Skeletal muscle tissue (tissue), 4 donors: ENCODE results near the gene DCHS1. TPM values are rescaled to one million over a fixed set of nuclear protein-coding genes. Genes with fewer than 3 reads are reported as not detected.
A peak's percentile ranks its signal among the peaks of the same experiment; 100 is the strongest.

Experiments
- H3K27ac ChIP-seq: one replicate; pipeline ENCODE4 v1.7.0; 2013; ENCODE audit warnings: mild to moderate bottlenecking, low read depth, low read length, inconsistent platforms
- H3K27me3 ChIP-seq, 3 donors: one replicate each; pipeline ENCODE4 v1.7.0; 2013; ENCODE audit warnings: low read length in 3 of 3; ENCODE audit not compliant: control insufficient read depth in 3 of 3, insufficient read depth in 3 of 3
- H3K36me3 ChIP-seq, 3 donors: one replicate each; pipeline ENCODE4 v1.7.0; 2013; ENCODE audit warnings: low read length in 3 of 3; ENCODE audit not compliant: control insufficient read depth in 3 of 3, insufficient read depth in 3 of 3
- H3K4me1 ChIP-seq, 3 donors: one replicate each; pipeline ENCODE4 v1.7.0; 2013; ENCODE audit warnings: low read length in 3 of 3, mild to moderate bottlenecking in 3 of 3; ENCODE audit not compliant: control insufficient read depth in 3 of 3, insufficient read depth in 3 of 3
- H3K4me3 ChIP-seq, 3 donors: one replicate each; pipeline ENCODE4 v1.7.0; 2013; ENCODE audit warnings: low read length in 3 of 3
- H3K9ac ChIP-seq, 3 donors: one replicate each; pipeline ENCODE4 v1.7.0; 2013; ENCODE audit warnings: low read length in 3 of 3, mild to moderate bottlenecking in 3 of 3, moderate library complexity in 2 of 3, low read depth in 1 of 3
- H3K9me3 ChIP-seq, 3 donors: one replicate each; pipeline ENCODE4 v1.7.0; 2013; ENCODE audit warnings: low read length in 3 of 3; ENCODE audit not compliant: control insufficient read depth in 3 of 3
- total RNA-seq: library from RNA; depleted of rRNA; stranded (reverse); fragments of >200 nt; gene quantifications from one replicate; pipeline ENCODE4 v1.2.3, GENCODE V29; 2014
- donor health status: Osteomylitis.

DCHS1 gene
- total RNA-seq, 1 donor from 2014 or later, result 39.1 TPM

DNA sequence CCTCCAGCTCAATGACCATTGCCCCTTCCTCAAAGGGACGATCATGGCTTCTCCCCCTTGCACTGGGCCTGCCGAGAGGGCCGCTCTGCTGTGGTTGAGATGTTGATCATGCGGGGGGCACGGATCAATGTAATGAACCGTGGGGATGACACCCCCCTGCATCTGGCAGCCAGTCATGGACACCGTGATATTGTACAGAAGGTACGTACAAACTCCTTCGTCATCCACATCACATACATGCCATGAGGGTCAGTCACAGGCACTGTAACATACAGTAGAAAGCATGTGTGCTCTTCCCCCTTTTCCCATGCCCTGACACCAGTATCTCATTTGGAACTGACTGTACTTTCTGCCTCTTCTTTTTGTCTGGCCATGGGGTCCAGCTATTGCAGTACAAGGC lies 47.6 kb downstream of the DCHS1 start:
- Histone ChIP-seq H3K4me1 (peaks cover 46 to 78% (median 57%) of the 10 kb centered on the region in 3 donors), H3K9ac (peak overlapping the region in 1 of 3 donors; percentile 18), H3K27me3 (no peaks in the 10 kb centered on the region), H3K9me3 (no peaks in the 10 kb centered on the region), H3K27ac (peak overlapping the region; percentile 96), H3K4me3 (no peak overlapping the region), H3K36me3 (peaks cover 39 to 43% (median 40%) of the 10 kb centered on the region in 3 donors)

DNA sequence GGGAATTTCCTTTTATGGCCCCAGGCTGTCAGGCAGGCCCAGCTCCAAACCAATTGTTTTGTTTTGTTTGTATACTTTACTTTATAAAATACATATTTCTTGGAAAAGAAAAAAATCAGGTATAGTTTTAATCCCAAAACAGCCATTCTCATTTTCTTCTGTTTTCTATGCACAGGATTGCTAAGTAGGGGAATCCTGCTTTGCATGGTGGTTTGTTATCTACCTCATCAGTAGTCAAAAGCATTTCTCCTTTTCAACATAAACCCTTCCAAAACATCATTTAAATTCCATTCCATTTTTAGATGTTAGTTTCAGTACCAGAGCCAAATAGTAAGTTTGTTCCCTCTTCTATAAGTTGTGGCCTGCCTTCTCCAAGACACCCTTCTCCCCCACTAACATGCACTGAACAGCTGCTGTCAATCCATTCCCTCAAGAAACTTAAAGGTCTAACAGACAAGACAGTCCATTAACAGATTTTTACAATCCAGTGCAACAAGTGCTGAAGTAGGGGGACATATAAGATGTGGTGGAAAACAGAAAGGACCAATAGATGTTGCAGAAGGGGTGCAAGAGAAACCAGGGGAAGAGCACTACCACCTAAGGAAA lies 48.3 kb downstream of the DCHS1 start:
- H3K4me3 ChIP-seq, result peak overlapping the region; percentile 30 to 50 (median 33)
- H3K27me3 ChIP-seq, result no peaks in the 10 kb centered on the region
- H3K36me3 ChIP-seq, result peaks cover 39 to 43% (median 40%) of the 10 kb centered on the region in 3 donors
- peaks cover 44 to 76% (median 59%) of the 10 kb centered on the region in 3 donors for H3K4me1 ChIP-seq
- no peaks in the 10 kb centered on the region for H3K9me3 ChIP-seq
- peak overlapping the region; percentile 96 for H3K27ac ChIP-seq
- peak overlapping the region; percentile 47 to 71 (median 67) for H3K9ac ChIP-seq

DNA sequence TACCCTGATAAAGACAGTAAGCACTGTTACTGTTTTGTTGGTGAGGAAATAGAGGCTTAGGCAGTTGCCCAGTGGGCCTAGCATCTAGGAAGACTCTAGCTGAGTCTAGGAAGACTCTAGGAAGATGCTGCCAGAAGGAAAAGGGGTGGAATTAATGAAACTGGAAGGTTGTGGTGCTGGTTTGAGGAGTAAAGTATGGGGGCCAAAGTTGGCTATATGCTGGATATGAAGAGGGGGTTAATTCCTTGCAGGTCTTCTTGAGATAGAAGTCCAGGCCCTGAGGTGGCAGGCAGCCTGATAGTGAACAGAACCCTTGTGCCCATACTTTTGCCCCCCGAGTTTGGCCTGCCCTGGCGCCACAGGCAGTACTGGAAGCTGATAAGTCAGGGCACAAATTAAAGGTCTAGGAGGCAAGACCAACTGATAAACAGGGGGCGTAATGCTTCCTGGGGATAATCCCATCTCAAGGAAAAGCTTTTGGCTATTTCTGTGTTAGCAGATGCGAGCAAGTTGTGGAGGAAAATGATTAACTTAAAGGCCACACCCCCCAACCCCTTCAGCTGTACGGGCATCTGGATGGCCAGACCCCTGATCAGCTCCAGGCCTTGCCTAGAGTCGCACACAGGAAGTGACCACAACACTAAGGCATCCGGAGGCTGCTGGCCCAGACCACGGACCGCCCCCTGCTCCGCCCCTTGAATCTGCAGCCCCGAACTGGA lies 49.0 kb downstream of the DCHS1 start:
- H3K4me3 ChIP-seq, result peak overlapping the region; percentile 50 to 61 (median 57)
- H3K9ac ChIP-seq, result peak overlapping the region; percentile 71 to 73 (median 72)
- H3K36me3 ChIP-seq, result peaks cover 39 to 45% (median 41%) of the 10 kb centered on the region in 3 donors
- H3K27me3 ChIP-seq, result no peaks in the 10 kb centered on the region
- H3K9me3 ChIP-seq, result no peaks in the 10 kb centered on the region
- peaks cover 50 to 81% (median 64%) of the 10 kb centered on the region in 3 donors for H3K4me1 ChIP-seq
- peak overlapping the region; percentile 96 for H3K27ac ChIP-seq

DNA sequence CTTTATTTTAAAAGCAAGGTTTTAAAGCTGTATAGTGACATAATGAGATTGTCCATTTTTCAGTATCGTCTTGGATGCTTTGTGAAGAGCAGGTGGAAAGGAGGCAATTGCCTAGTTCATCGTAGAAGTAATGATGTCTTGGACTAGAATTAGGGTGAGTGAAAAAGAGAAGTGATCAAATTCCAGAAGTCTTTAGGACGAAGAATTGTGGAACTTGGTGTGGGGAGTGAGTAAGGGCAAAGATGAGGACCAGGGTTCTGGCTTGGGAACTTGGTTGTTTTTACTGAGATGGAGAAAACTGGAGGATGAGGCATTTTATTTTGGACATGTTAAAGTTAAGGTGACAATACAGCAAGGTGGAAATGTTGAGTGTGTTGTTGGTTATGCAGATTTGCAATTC lies 50.8 kb downstream of the DCHS1 start:
- peaks cover 40 to 46% (median 43%) of the 10 kb centered on the region in 3 donors for H3K36me3 ChIP-seq

DNA sequence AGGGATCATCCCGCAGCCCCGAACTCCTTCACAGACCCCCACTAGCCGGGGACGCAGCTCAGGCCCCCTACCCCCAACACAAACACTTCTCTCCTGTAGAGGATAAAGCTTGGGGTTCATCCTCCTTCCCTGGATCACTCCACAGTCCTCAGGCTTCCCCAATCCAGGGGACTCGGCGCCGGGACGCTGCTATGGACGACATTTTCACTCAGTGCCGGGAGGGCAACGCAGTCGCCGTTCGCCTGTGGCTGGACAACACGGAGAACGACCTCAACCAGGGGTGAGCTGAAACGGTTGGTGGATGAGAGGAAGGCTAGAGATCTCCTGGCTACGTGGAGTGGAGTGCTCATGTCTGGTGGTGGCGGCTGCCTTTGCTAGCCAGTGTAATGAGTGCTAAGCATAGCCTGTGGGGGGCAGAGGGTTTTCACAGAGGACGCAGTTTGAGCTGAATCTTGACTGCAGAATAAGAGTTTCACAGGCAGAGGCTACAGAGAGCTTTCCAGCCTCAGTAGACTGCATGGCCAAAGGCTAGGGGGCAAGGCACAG lies 51.5 kb downstream of the DCHS1 start:
- Histone ChIP-seq H3K36me3 (peaks cover 40 to 46% (median 43%) of the 10 kb centered on the region in 3 donors), H3K27me3 (no peaks in the 10 kb centered on the region), H3K27ac (peak overlapping the region; percentile 95), H3K9me3 (no peaks in the 10 kb centered on the region), H3K4me1 (peaks cover 52 to 74% (median 53%) of the 10 kb centered on the region in 3 donors), H3K9ac (peak overlapping the region; percentile 95 to 98 (median 97)), H3K4me3 (peak overlapping the region; percentile 93 to 97 (median 95))

More for the DNA sequence above, 50.8 kb downstream of the DCHS1 start:
- Histone ChIP-seq H3K4me3 (peak overlapping the region; percentile 93 to 97 (median 95)), H3K9me3 (no peaks in the 10 kb centered on the region), H3K9ac (peak overlapping the region; percentile 95 to 98 (median 97)), H3K4me1 (peaks cover 51 to 75% (median 55%) of the 10 kb centered on the region in 3 donors), H3K27me3 (no peaks in the 10 kb centered on the region), H3K27ac (peak overlapping the region; percentile 95)

DNA sequence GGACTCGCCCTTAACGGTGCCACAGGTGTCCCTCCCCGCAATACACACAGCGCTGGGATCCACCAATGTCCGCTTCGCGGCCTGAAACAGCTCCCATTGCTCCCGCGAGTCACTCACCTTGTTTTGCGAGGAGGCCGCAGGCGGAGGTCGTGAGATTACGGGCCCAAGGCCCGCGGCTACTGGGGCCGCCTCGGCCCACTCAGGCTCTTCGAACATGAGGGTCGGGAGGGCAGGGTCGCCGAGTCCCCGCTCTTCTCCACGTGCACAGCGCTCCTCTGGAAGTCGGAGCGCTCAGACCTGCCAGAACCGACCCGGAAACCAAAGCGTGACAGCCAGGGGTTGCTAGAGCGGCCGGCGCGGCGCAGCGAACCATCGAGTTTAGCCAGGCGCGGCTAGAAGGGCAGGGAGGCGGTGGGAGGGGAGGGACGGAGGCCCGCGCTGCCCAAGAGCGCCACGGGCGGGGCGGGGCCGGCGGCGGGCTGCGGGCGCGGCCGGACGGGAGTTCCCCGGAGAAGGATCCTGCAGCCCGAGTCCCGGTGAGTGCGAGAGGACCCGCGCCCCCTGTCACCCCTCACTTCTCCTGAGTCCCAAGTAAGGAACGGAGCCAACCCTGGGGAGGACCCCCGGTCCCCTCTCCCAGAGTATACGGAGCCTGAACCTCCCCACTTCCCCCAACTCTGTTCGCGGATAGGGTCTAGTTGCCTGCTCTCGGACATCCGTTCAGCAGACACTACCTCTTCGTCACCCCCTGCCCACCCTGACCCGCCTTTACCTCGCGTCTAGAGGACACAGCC lies 52.1 kb downstream of the DCHS1 start, which contains the start of the genes ILK and RRP8:
TSS of gene ILK (plus strand) at position 488 of the 794 bp plus-strand sequence. CDS start 498 bp downstream, outside the sequence.
TSS of gene RRP8 (minus strand) at position 330 of the 794 bp plus-strand sequence. CDS start at position 216, 114 bp downstream.
- no peaks in the 10 kb centered on the region for H3K9me3 ChIP-seq
- peaks cover 52 to 70% (median 52%) of the 10 kb centered on the region in 3 donors for H3K4me1 ChIP-seq
- peak within 1 kb of the TSS; percentile 95 for H3K27ac ChIP-seq
- peak within 1 kb of the TSS; percentile 95 to 98 (median 97) for H3K9ac ChIP-seq
- no peaks in the 10 kb centered on the region for H3K27me3 ChIP-seq
- peaks cover 40 to 44% (median 43%) of the 10 kb centered on the region in 3 donors for H3K36me3 ChIP-seq
- peak within 1 kb of the TSS; percentile 93 to 97 (median 95) for H3K4me3 ChIP-seq

DNA sequence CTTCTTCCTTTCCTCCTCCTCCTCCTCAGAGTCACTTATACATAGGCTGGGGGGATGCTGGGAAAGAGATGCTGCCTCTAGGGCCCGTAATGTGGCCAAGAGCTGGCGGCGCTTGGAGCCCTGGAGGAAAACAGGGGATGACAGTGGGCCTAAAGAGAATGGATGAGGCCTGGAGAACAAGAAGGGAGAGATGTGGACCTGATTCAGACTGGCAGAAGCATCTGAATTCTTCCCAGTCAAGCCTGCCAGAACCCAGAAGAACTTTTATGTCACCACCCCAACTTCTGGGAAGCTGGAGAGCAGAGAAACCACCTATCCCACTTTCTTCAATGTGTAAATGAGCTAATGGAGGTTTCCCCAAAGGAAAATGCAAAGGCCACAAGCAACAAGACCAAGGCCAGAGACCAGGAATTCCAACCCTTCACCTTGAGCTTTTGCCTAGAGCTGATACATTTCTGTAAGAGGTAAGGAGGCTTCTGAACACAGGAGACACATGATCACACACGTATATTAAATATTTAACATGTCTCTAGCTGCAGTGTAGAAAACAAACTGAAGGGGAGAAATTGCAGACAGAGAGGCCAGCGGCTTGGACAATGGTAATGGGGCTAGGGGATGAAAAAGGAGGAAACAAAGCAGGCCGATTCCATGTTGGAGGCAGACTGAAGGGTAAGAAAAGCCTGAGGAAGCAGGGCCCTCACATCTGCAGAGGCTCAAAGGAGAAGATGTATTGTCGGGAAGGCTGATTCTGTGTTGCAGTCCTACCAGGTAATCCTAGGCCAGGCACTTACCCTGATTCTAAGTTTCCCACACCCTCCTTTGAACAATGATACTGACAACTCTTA lies 53.3 kb downstream of the DCHS1 start:
- peak overlapping the region; percentile 92 to 97 (median 93) for H3K4me3 ChIP-seq
- H3K27me3 ChIP-seq, result no peaks in the 10 kb centered on the region
- H3K27ac ChIP-seq, result peak overlapping the region; percentile 95
- H3K9ac ChIP-seq, result peak overlapping the region; percentile 92 to 98 (median 95)
- H3K4me1 ChIP-seq, result peaks cover 40 to 58% (median 46%) of the 10 kb centered on the region in 3 donors
- H3K9me3 ChIP-seq, result no peaks in the 10 kb centered on the region
- peaks cover 38 to 40% (median 38%) of the 10 kb centered on the region in 3 donors for H3K36me3 ChIP-seq

DNA sequence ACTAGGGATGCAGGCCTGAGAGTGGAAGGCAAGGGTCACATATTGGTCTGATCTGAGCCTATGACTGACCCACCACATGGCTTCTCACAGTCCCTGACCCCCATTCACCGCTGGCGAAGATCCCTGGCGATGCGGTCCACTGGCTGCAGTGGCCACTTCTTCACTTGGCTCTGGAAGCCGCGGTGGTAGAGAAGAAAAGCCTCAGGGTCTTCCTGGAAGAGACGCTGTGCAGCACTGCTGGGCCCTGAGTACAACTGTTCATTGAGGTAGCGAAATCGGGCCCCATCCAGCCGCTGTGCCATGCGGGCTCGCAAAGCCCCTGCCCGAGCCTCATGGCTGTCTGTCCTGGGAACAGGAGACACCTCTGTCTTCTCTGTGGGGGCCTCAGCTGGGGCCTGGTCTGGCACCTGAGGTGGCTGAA lies 54.6 kb downstream of the DCHS1 start:
- no peaks in the 10 kb centered on the region for H3K9me3 ChIP-seq
- H3K36me3 ChIP-seq, result peaks cover 38 to 43% (median 40%) of the 10 kb centered on the region in 3 donors
- no peak overlapping the region for H3K4me3 ChIP-seq
- peaks cover 34 to 46% (median 34%) of the 10 kb centered on the region in 3 donors for H3K4me1 ChIP-seq
- no peak overlapping the region for H3K27ac ChIP-seq
- H3K9ac ChIP-seq, result no peak overlapping the region
- H3K27me3 ChIP-seq, result no peaks in the 10 kb centered on the region
